Peyer's patch (tissue), 4 donors: ENCODE data around the gene TRMT11. TPM values are rescaled to one million over a fixed set of nuclear protein-coding genes. Genes with fewer than 3 reads are reported as not detected.

Experiments
- DNase-seq, 3 donors: peaks; one replicate each; pipeline ENCODE4 v3.0.0-alpha.2; 2017 to 2019
- H3K27ac ChIP-seq, 4 donors: fragments of 200-600 bp; sonication (generic); one replicate each; pipeline ENCODE4 v1.5.1; 2016 to 2019
- H3K27me3 ChIP-seq, 2 donors: fragments of 200-600 bp; sonication (generic); one replicate each; pipeline ENCODE4 v1.5.1; 2019
- H3K36me3 ChIP-seq, 3 donors: fragments of 200-600 bp; sonication (generic); one replicate each; pipeline ENCODE4 v1.5.1; 2016 to 2019
- H3K4me1 ChIP-seq, 4 donors: fragments of 200-600 bp; sonication (generic); one replicate each; pipeline ENCODE4 v1.5.1; 2016 to 2019
- H3K4me3 ChIP-seq, 4 donors: fragments of 200-600 bp; sonication (generic); 1 replicate in 3 of 4; 2 replicates in 1 of 4; pipeline ENCODE4 v1.5.1; 2016 to 2019; ENCODE audit warnings: mild to moderate bottlenecking in 1 of 4
- H3K9me3 ChIP-seq, 4 donors: fragments of 200-600 bp; sonication (generic); one replicate each; pipeline ENCODE4 v1.5.1; 2016 to 2019; ENCODE audit warnings: mild to moderate bottlenecking in 1 of 4
- CTCF ChIP-seq, 6 experiments: fragments of 450-650 bp in 4 of 6; fragments of 200-600 bp in 2 of 6; sonication (generic) in 1 of 6; IDR thresholded peaks; one replicate each; pipeline ENCODE4 v1.5.1; 2017 to 2019; ENCODE audit warnings: antibody characterized with exemption in 6 of 6, mild to moderate bottlenecking in 3 of 6, moderate library complexity in 1 of 6
- POLR2A ChIP-seq, 2 donors: fragments of 450-650 bp; IDR thresholded peaks; one replicate each; pipeline ENCODE4 v1.5.1; 2017; ENCODE audit warnings: antibody characterized with exemption in 2 of 2, mild to moderate bottlenecking in 2 of 2, moderate library complexity in 2 of 2
- total RNA-seq, 4 donors: library from RNA; depleted of rRNA; stranded (reverse); fragments of >200 nt; gene quantifications; one replicate each; pipeline ENCODE4 v1.1.0, GENCODE V29; 2016

The TRMT11 gene
- total RNA-seq, 4 donors from 2014 or later = 36.6 to 60.2 (median 51.2) TPM

- no peak for DNase-seq
- no peak for TF ChIP-seq CTCF (IDR thresholded peaks at IDR 0.05)
- TF ChIP-seq POLR2A (IDR thresholded peaks at IDR 0.05) = no peak
- H3K27ac ChIP-seq = peak overlapping the region in 1 of 4 donors; percentile 17
- H3K27me3 ChIP-seq = no peaks in the 10 kb centered on the region
- H3K36me3 ChIP-seq = no peaks in the 10 kb centered on the region
- peaks cover 0 to 7% (median 0%) of the 10 kb centered on the region in 4 donors for H3K4me1 ChIP-seq
- H3K9me3 ChIP-seq = no peaks in the 10 kb centered on the region
- H3K4me3 ChIP-seq = no peak overlapping the region
These were observed 54.5 kb downstream of the TRMT11 start for GRCh38 chr6:126040826-126041225.

DNA sequence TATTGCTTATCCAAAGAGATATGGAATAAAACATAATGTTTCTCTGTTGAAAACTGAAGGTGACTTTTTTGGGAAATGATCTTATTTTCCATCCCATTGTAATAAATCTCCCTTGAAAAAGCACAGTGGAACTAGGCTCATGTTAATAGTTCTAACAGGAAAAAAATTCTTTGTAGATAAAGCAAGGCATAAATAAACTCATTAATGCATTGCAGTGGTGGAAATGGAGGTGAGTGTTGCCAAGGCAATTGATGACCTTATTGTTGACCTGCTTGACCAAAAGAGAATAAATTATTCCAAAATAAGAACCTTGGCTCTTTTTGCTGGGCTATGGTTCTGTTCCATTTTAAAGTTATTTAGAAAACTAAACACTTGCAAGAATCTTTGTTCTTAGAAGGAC lies 55.2 kb downstream of the TRMT11 start:
- Histone ChIP-seq H3K4me3 (no peak overlapping the region), H3K36me3 (peaks cover 0 to 5% (median 0%) of the 10 kb centered on the region in 3 donors), H3K27ac (no peak overlapping the region), H3K9me3 (no peaks in the 10 kb centered on the region), H3K4me1 (peaks cover 0 to 7% (median 0%) of the 10 kb centered on the region in 4 donors), H3K27me3 (no peaks in the 10 kb centered on the region)
- TF ChIP-seq POLR2A (IDR thresholded peaks at IDR 0.05) (no peak), CTCF (IDR thresholded peaks at IDR 0.05) (no peak)
- DNase-seq = no peak

- H3K9me3 ChIP-seq = no peaks in the 10 kb centered on the region
- H3K27ac ChIP-seq = no peak overlapping the region
- H3K4me3 ChIP-seq = no peak overlapping the region
- no peaks in the 10 kb centered on the region for H3K27me3 ChIP-seq
- no peak for TF ChIP-seq CTCF (IDR thresholded peaks at IDR 0.05)
- no peak for TF ChIP-seq POLR2A (IDR thresholded peaks at IDR 0.05)
- peaks cover 0 to 7% (median 0%) of the 10 kb centered on the region in 4 donors for H3K4me1 ChIP-seq
- DNase-seq = no peak
- peaks cover 0 to 9% (median 0%) of the 10 kb centered on the region in 3 donors for H3K36me3 ChIP-seq
These were observed 55.7 kb downstream of the TRMT11 start for GRCh38 chr6:126042001-126042419.

GRCh38 chr6:126047648-126048047 lies 61.3 kb downstream of the TRMT11 start:
- Histone ChIP-seq H3K27me3 (no peaks in the 10 kb centered on the region), H3K36me3 (peaks cover 0 to 13% (median 0%) of the 10 kb centered on the region in 3 donors), H3K4me1 (no peaks in the 10 kb centered on the region), H3K9me3 (no peaks in the 10 kb centered on the region), H3K4me3 (no peak overlapping the region), H3K27ac (no peak overlapping the region)
- no peak for DNase-seq
- no peak for TF ChIP-seq POLR2A (IDR thresholded peaks at IDR 0.05)
- TF ChIP-seq CTCF (IDR thresholded peaks at IDR 0.05) = no peak

- Histone ChIP-seq H3K4me3 (no peak overlapping the region), H3K9me3 (no peaks in the 10 kb centered on the region), H3K27ac (no peak overlapping the region), H3K27me3 (no peaks in the 10 kb centered on the region), H3K4me1 (no peaks in the 10 kb centered on the region), H3K36me3 (peaks cover 0 to 22% (median 0%) of the 10 kb centered on the region in 3 donors)
- DNase-seq = no peak
- TF ChIP-seq POLR2A (IDR thresholded peaks at IDR 0.05) (no peak), CTCF (IDR thresholded peaks at IDR 0.05) (no peak)
These were observed 62.3 kb downstream of the TRMT11 start for GRCh38 chr6:126048635-126049034.

DNA sequence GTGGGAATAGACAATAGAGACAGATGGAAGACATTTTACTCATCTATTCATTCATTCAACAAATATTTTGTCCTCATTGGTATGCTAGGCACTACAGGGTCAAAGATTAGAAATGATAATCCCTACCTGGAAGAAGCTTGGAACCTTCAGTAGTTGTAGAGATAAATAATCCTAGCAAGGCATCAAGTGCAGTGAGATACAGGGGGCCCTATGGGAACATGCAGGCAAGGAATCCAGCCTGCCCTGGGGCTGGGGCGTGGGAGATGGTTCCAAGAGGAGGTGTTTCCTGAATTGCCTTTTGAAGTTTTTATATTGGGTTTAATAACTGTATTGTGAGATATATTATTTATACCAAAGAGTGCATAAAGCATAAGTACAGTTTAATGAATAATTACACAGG lies 64.5 kb downstream of the TRMT11 start:
- H3K4me1 ChIP-seq = no peaks in the 10 kb centered on the region
- H3K9me3 ChIP-seq = no peaks in the 10 kb centered on the region
- no peak overlapping the region for H3K27ac ChIP-seq
- no peak for DNase-seq
- TF ChIP-seq CTCF (IDR thresholded peaks at IDR 0.05) = no peak
- no peak for TF ChIP-seq POLR2A (IDR thresholded peaks at IDR 0.05)
- H3K36me3 ChIP-seq = peaks cover 0 to 22% (median 0%) of the 10 kb centered on the region in 3 donors
- no peaks in the 10 kb centered on the region for H3K27me3 ChIP-seq
- no peak overlapping the region for H3K4me3 ChIP-seq
